Ascending aorta (tissue), 2 donors: ENCODE measurements around the gene PTPRN2. TPM values are rescaled to one million over a fixed set of nuclear protein-coding genes. Genes with fewer than 3 reads are reported as not detected.

Experiments used
- DNase-seq, 2 donors: peaks; one replicate each; pipeline ENCODE4 v3.0.0-alpha.2; 2019; ENCODE audit warnings: low spot score in 2 of 2
- H3K27ac ChIP-seq, 2 donors: fragments of 200-600 bp; sonication (generic); one replicate each; pipeline ENCODE4 v1.5.1; 2016 to 2017; ENCODE audit warnings: mild to moderate bottlenecking in 1 of 2
- H3K27me3 ChIP-seq: fragments of 200-600 bp; sonication (generic); one replicate; pipeline ENCODE4 v1.5.1; 2017
- H3K36me3 ChIP-seq, 2 donors: fragments of 200-600 bp; sonication (generic); one replicate each; pipeline ENCODE4 v1.5.1; 2016
- H3K4me1 ChIP-seq, 2 donors: fragments of 200-600 bp; sonication (generic); one replicate each; pipeline ENCODE4 v1.5.1; 2016 to 2017; ENCODE audit warnings: mild to moderate bottlenecking in 1 of 2
- H3K4me3 ChIP-seq, 2 donors: fragments of 200-600 bp; sonication (generic); one replicate each; pipeline ENCODE4 v1.5.1; 2016 to 2017; ENCODE audit warnings: mild to moderate bottlenecking in 1 of 2
- H3K9me3 ChIP-seq, 2 donors: fragments of 200-600 bp; sonication (generic); one replicate each; pipeline ENCODE4 v1.5.1; 2016
- intact Hi-C: fragments of 100-400 bp; cut with DNase I; formaldehyde crosslinking; loops from one replicate; pipeline ENCODE4 v1.15.1; 2023
- total RNA-seq: library from RNA; depleted of rRNA; stranded (reverse); fragments of >200 nt; gene quantifications from one replicate; pipeline ENCODE4 v1.1.0, GENCODE V29; 2016
- TF ChIP-seq, protein P1 (sequence below), 3 experiments: fragments of 200-600 bp in 2 of 3; fragments of 450-650 bp in 1 of 3; sonication (generic) in 2 of 3; IDR thresholded peaks; one replicate each; pipeline ENCODE4 v1.5.1; 2016 to 2019; ENCODE audit warnings: antibody characterized with exemption in 3 of 3, mild to moderate bottlenecking in 1 of 3, moderate library complexity in 1 of 3

PTPRN2 gene
- total RNA-seq, 1 donor from 2014 or later = 7.3 TPM

DNA sequence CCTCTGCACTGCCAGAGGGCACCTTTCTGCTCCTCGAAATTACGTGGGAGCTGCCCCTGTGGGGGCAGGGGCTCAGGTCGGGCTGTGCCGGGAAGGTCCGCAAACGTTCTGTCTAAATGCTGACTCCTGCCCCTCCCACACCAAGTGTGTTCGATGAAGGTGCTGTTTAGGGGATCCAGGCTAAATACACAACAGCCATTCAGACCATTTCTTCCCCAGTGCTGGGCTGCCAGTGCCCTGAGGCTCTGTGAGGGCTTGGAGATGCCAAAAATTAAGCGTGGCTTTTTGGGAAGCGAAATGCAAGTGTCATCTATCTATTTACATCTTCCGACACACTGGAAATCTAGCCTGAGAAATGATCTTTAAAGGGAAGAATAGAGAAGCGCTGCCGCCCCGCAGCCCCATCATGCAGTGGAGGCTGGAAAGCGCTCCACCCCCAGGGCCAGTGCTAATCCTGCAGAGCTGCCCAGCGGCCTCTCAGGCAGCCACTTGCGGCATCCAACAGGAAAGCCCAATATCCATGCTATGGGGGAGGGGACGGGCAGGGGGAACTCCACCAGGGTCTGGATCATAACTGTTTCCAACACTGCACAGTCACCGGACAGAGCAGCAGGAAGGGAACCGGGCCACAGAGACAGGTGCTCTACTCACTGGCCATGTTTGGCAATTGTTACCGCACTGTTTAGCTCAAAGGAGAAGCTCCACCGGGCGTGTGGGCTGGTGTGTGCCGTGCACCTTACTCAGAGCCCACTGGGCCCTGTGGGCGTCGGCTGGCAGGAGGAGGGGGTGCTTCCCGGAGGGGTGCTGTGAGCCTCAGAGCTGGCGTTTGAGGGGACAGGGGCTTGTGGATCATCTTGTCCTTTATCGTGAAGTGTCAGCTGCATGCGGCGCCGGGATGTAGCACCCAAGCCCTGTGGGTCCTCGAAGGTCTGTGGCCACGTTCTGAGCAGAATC, 1045.3 kb downstream of the PTPRN2 start:
- Histone ChIP-seq H3K4me1 (no peaks in the 10 kb centered on the region), H3K27me3 (no peaks in the 10 kb centered on the region), H3K27ac (no peak overlapping the region), H3K9me3 (no peaks in the 10 kb centered on the region), H3K36me3 (no peaks in the 10 kb centered on the region), H3K4me3 (no peak overlapping the region)
- intact Hi-C loops = no loop called here
- no peak for DNase-seq
- TF ChIP-seq, protein P1, sequence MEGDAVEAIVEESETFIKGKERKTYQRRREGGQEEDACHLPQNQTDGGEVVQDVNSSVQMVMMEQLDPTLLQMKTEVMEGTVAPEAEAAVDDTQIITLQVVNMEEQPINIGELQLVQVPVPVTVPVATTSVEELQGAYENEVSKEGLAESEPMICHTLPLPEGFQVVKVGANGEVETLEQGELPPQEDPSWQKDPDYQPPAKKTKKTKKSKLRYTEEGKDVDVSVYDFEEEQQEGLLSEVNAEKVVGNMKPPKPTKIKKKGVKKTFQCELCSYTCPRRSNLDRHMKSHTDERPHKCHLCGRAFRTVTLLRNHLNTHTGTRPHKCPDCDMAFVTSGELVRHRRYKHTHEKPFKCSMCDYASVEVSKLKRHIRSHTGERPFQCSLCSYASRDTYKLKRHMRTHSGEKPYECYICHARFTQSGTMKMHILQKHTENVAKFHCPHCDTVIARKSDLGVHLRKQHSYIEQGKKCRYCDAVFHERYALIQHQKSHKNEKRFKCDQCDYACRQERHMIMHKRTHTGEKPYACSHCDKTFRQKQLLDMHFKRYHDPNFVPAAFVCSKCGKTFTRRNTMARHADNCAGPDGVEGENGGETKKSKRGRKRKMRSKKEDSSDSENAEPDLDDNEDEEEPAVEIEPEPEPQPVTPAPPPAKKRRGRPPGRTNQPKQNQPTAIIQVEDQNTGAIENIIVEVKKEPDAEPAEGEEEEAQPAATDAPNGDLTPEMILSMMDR (IDR thresholded peaks at IDR 0.05) = no peak

DNA sequence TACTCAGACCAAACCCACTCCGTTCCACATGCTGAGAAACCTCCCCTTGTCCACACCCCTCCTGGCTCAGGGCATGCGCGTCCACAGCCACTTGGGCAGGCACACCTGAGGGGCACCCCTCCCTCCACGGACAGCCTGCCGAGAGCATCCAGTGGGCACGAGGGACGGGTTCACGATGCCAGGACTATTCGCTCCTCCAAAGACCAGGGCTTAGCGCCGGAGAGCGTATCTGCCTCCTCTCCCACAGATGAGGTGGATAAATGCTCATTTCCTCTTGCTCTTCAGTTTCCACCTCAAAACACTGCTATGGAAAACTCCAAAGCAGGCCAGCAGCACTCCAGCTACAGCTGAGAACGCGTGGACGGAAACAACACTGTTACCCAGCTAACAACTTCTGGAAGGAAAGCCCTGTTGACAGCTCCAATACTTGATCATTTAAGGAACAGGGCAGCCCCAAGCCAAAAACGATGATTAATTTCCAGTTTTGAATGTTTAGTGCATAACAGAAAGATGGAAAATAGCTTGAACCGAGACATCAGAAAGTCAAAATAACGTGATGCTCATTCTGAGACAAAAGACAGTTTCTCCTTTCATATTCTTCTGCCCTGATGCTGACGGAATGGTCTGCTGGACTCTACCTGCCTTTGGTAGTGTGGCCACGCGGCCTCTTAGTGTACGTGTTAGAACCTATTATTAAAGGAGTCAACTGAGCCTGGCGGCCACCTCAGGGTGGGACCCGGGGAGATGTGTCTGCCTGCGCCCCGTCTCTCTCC, 1046.1 kb downstream of the PTPRN2 start:
- no peak overlapping the region for H3K27ac ChIP-seq
- H3K36me3 ChIP-seq = no peaks in the 10 kb centered on the region
- no peaks in the 10 kb centered on the region for H3K4me1 ChIP-seq
- no peak for DNase-seq
- intact Hi-C loops = no loop called here
- TF ChIP-seq, protein P1 (IDR thresholded peaks at IDR 0.05) = no peak
- no peaks in the 10 kb centered on the region for H3K9me3 ChIP-seq
- no peaks in the 10 kb centered on the region for H3K27me3 ChIP-seq
- no peak overlapping the region for H3K4me3 ChIP-seq

DNA sequence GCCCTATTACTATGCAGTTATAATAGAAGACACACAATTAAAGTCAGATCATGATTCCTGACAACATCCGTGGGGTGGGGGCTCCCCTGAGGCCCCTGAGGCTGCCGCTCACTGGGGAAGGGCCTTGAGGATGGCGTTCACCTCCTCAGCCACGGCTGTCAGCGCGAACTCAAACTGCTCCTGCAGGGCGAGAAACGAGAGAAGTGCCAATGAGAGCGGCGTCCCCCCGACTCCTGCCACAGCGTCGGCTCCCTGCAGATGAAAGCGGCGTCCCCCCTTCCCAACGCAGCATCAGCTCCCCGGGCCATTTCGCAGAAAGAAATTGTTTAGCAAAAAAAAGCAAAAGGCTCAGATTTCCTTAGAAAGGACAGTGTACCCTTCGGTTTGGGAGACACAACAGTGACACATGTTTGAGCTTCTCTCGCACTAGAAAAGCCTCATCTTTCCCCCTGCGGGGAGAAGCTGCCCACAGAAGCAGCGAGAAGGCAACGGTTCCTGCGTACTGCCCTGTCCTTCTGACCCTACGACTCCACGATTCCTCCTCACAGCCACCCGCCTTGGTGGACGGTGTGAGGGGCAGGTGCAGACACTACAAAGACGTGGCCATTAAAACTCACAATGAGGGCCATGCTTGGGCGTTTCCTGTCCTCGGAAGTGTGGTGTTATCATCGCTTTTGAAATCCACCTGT, 1046.9 kb downstream of the PTPRN2 start:
- Histone ChIP-seq H3K4me1 (no peaks in the 10 kb centered on the region), H3K27ac (no peak overlapping the region), H3K4me3 (no peak overlapping the region), H3K9me3 (no peaks in the 10 kb centered on the region), H3K36me3 (no peaks in the 10 kb centered on the region), H3K27me3 (no peaks in the 10 kb centered on the region)
- DNase-seq = no peak
- intact Hi-C loops = no loop called here
- TF ChIP-seq, protein P1 (IDR thresholded peaks at IDR 0.05) = no peak

DNA sequence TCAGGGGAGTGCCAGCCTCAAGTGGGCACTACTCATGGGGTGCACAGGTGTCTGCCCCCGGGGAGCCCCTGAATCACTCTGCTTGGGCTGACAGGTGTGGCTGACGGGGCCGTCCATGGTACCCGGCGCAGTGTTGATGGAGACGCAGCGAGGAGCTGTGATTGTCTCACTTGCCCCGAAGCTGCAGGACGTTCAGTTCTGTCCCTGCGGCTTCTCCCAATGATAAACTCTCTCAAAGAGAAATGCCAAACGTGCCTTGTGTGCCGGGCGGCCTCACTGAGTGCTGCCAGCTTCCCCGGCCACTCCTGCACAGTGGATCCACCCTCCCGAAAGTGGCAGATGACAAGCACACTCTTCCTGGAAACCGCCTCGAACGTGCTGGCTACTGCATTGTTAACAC, 1047.6 kb downstream of the PTPRN2 start:
- H3K36me3 ChIP-seq = no peaks in the 10 kb centered on the region
- DNase-seq = no peak
- H3K4me3 ChIP-seq = no peak overlapping the region
- no peaks in the 10 kb centered on the region for H3K9me3 ChIP-seq
- intact Hi-C loops = no loop called here
- TF ChIP-seq, protein P1 (IDR thresholded peaks at IDR 0.05) = no peak
- no peak overlapping the region for H3K27ac ChIP-seq
- no peaks in the 10 kb centered on the region for H3K27me3 ChIP-seq
- H3K4me1 ChIP-seq = no peaks in the 10 kb centered on the region

DNA sequence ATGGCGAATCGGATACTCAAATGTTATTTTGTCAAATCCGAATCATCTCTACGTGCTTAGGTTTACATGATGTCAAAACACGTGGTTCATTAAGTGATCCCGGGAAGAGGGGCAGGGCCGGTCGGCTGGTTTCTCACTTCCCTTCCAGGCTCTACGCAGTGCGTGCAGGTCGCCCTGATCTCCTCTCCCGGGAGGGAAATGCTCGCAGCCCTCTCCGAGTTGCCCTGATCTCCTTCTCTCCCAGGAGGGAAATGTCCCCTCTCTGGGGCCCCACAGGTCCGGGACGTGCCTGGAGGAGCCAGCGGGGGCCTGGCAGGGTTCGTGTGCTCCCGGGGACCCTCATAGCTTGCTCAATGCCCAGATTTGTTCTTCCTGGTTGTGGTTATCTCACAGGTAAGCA, 1048.1 kb downstream of the PTPRN2 start:
- no peaks in the 10 kb centered on the region for H3K36me3 ChIP-seq
- intact Hi-C loops = no loop called here
- H3K4me1 ChIP-seq = no peaks in the 10 kb centered on the region
- TF ChIP-seq, protein P1 (IDR thresholded peaks at IDR 0.05) = no peak
- no peak for DNase-seq
- no peaks in the 10 kb centered on the region for H3K27me3 ChIP-seq
- H3K9me3 ChIP-seq = no peaks in the 10 kb centered on the region
- H3K4me3 ChIP-seq = no peak overlapping the region
- no peak overlapping the region for H3K27ac ChIP-seq
